DOHH2 (cell line): ENCODE data around the gene PPP2R2C.

ENCODE experiments used
- H3F3A ChIP-seq: fragments of 200-600 bp; sonication (generic), shearing (Covaris generic); 2 replicates; pipeline ENCODE4 v1.6.0; 2016; ENCODE audit warnings: antibody characterized with exemption, mild to moderate bottlenecking; ENCODE audit not compliant: control insufficient read depth, insufficient read depth
- H3K27ac ChIP-seq: fragments of 200-600 bp; sonication (generic); 2 replicates; pipeline ENCODE4 v1.5.1; 2014; ENCODE audit warnings: low read depth, mild to moderate bottlenecking, low read length, moderate library complexity
- H3K27me3 ChIP-seq: fragments of 200-600 bp; sonication (generic); 2 replicates; pipeline ENCODE4 v1.6.1; 2014; ENCODE audit warnings: mild to moderate bottlenecking, low read length, mixed read lengths; ENCODE audit not compliant: control insufficient read depth
- H3K36me3 ChIP-seq: fragments of 200-600 bp; sonication (generic); 2 replicates; pipeline ENCODE4 v1.6.1; 2014; ENCODE audit warnings: mild to moderate bottlenecking, low read length, moderate library complexity, mixed read lengths; ENCODE audit not compliant: control insufficient read depth
- H3K4me1 ChIP-seq: fragments of 200-600 bp; sonication (generic); 2 replicates; pipeline ENCODE4 v1.6.1; 2014; ENCODE audit warnings: mild to moderate bottlenecking, low read length, mixed read lengths; ENCODE audit not compliant: control insufficient read depth
- H3K4me2 ChIP-seq: fragments of 200-600 bp; sonication (generic); 2 replicates; pipeline ENCODE4 v1.6.0; 2014; ENCODE audit warnings: mild to moderate bottlenecking, low read length, moderate library complexity
- H3K4me3 ChIP-seq: fragments of 200-600 bp; sonication (generic); 2 replicates; pipeline ENCODE4 v1.5.1; 2014; ENCODE audit warnings: mild to moderate bottlenecking, low read length, mixed read lengths
- H3K79me2 ChIP-seq: fragments of 200-600 bp; sonication (generic); 2 replicates; pipeline ENCODE4 v1.6.1; 2014; ENCODE audit warnings: mild to moderate bottlenecking, low read length, mixed read lengths; ENCODE audit not compliant: control insufficient read depth
- H3K9me2 ChIP-seq: fragments of 200-600 bp; sonication (generic); replicated peaks from 2 replicates; pipeline ENCODE4 v1.6.1; 2014; ENCODE audit warnings: mild to moderate bottlenecking, low read length, mixed read lengths; ENCODE audit not compliant: control insufficient read depth
- H3K9me3 ChIP-seq: fragments of 200-600 bp; sonication (generic); 2 replicates; pipeline ENCODE4 v1.6.1; 2014; ENCODE audit warnings: antibody characterized with exemption, low read length, mixed read lengths; ENCODE audit not compliant: control insufficient read depth, insufficient read depth
- H4K20me1 ChIP-seq: fragments of 200-600 bp; sonication (generic); 2 replicates; pipeline ENCODE4 v1.6.0; 2014; ENCODE audit warnings: low read depth, mild to moderate bottlenecking, antibody characterized with exemption, low read length, moderate library complexity; ENCODE audit not compliant: control insufficient read depth, insufficient read depth
- CTCF ChIP-seq: fragments of 200-600 bp; sonication (generic); IDR thresholded peaks from one replicate; pipeline ENCODE4 v1.5.1; 2014; ENCODE audit warnings: antibody characterized with exemption, mild to moderate bottlenecking, low read depth, low read length; ENCODE audit not compliant: poor library complexity, severe bottlenecking
- EZH2phosphoT487 ChIP-seq: fragments of 200-600 bp; sonication (generic); IDR thresholded peaks from 2 replicates; pipeline ENCODE4 v1.6.1; 2017; ENCODE audit warnings: borderline replicate concordance, mild to moderate bottlenecking, antibody characterized with exemption, low read length, moderate library complexity, mixed read lengths

Gene PPP2R2C

GRCh38 chr4:6422105-6422504 is 50.3 kb downstream of the PPP2R2C start:
- H3F3A ChIP-seq, result no peaks in the 10 kb centered on the region
- no peaks in the 10 kb centered on the region for H3K36me3 ChIP-seq
- H3K4me1 ChIP-seq, result no peaks in the 10 kb centered on the region
- no peak overlapping the region for H3K4me3 ChIP-seq
- no peaks in the 10 kb centered on the region for H3K27me3 ChIP-seq
- no peaks in the 10 kb centered on the region for H3K9me3 ChIP-seq
- H3K4me2 ChIP-seq, result no peak overlapping the region
- H3K9me2 ChIP-seq, result no peaks in the 10 kb centered on the region
- TF ChIP-seq CTCF (no peak), EZH2phosphoT487 (no peak)
- H3K79me2 ChIP-seq, result no peaks in the 10 kb centered on the region
- no peak overlapping the region for H3K27ac ChIP-seq
- no peaks in the 10 kb centered on the region for H4K20me1 ChIP-seq

- Histone ChIP-seq H4K20me1 (no peaks in the 10 kb centered on the region), H3K9me2 (no peaks in the 10 kb centered on the region), H3F3A (no peaks in the 10 kb centered on the region), H3K36me3 (no peaks in the 10 kb centered on the region), H3K9me3 (no peaks in the 10 kb centered on the region), H3K4me1 (no peaks in the 10 kb centered on the region), H3K27ac (no peak overlapping the region), H3K4me2 (no peak overlapping the region), H3K27me3 (no peaks in the 10 kb centered on the region), H3K79me2 (no peaks in the 10 kb centered on the region), H3K4me3 (no peak overlapping the region)
- no peak for TF ChIP-seq EZH2phosphoT487
- no peak for TF ChIP-seq CTCF
Measured at GRCh38 chr4:6421397-6421796, 51.0 kb downstream of the PPP2R2C start.

- Histone ChIP-seq H3K27me3 (no peaks in the 10 kb centered on the region), H4K20me1 (no peaks in the 10 kb centered on the region), H3K79me2 (no peaks in the 10 kb centered on the region), H3K27ac (no peak overlapping the region), H3K9me2 (no peaks in the 10 kb centered on the region), H3F3A (no peaks in the 10 kb centered on the region), H3K4me2 (no peak overlapping the region), H3K4me3 (no peak overlapping the region), H3K9me3 (no peaks in the 10 kb centered on the region), H3K4me1 (no peaks in the 10 kb centered on the region), H3K36me3 (no peaks in the 10 kb centered on the region)
- TF ChIP-seq CTCF (no peak), EZH2phosphoT487 (no peak)
Measured at GRCh38 chr4:6420972-6421371, 51.4 kb downstream of the PPP2R2C start.

GRCh38 chr4:6420036-6420435 is 52.4 kb downstream of the PPP2R2C start:
- Histone ChIP-seq H3F3A (no peaks in the 10 kb centered on the region), H3K36me3 (no peaks in the 10 kb centered on the region), H3K4me2 (no peak overlapping the region), H4K20me1 (no peaks in the 10 kb centered on the region), H3K4me3 (no peak overlapping the region), H3K9me2 (no peaks in the 10 kb centered on the region), H3K9me3 (no peaks in the 10 kb centered on the region), H3K27ac (no peak overlapping the region), H3K4me1 (no peaks in the 10 kb centered on the region), H3K79me2 (no peaks in the 10 kb centered on the region), H3K27me3 (no peaks in the 10 kb centered on the region)
- TF ChIP-seq EZH2phosphoT487 (no peak), CTCF (no peak)
